K562 (cell line): ENCODE results near the gene RDH13. TPM values are rescaled to one million over a fixed set of nuclear protein-coding genes. Genes with fewer than 3 reads are reported as not detected.

Experiments used
- ADNP ChIP-seq: fragments of 200-800 bp; sonication (Bioruptor generic); IDR thresholded peaks from 2 replicates; pipeline ENCODE4 v1.6.1; 2016; ENCODE audit warnings: missing genetic modification characterization, missing compliant biosample characterization
- ARHGAP35 ChIP-seq: fragments of 450-650 bp; IDR thresholded peaks from 2 replicates; pipeline ENCODE4 v1.6.1; 2018; ENCODE audit not compliant: partially characterized antibody
- CBX2 ChIP-seq: fragments of 200-600 bp; sonication (generic); IDR thresholded peaks from one replicate; pipeline ENCODE4 v1.6.1; 2012; ENCODE audit warnings: mild to moderate bottlenecking, low read length, inconsistent platforms; ENCODE audit not compliant: insufficient read depth, poor library complexity, severe bottlenecking
- EP400 ChIP-seq: fragments of 450-650 bp; IDR thresholded peaks from 2 replicates; pipeline ENCODE4 v1.6.1; 2017; ENCODE audit warnings: antibody characterized with exemption, mild to moderate bottlenecking, moderate library complexity
- FOXJ3 ChIP-seq: sonication (generic); formaldehyde crosslinking; IDR thresholded peaks from 2 replicates; pipeline ENCODE4 v1.4.0; 2020; ENCODE audit warnings: mild to moderate bottlenecking, missing genetic modification reagents
- GTF3C2 ChIP-seq: IDR thresholded peaks from 3 replicates; pipeline ENCODE4 v1.6.1; 2011; ENCODE audit warnings: borderline replicate concordance, mild to moderate bottlenecking, moderate library complexity; ENCODE audit not compliant: insufficient read length; ENCODE audit errors: extremely low read depth
- HSF4 ChIP-seq: fragments of 250-450 bp; sonication (Bioruptor Pico); IDR thresholded peaks from 2 replicates; pipeline ENCODE4 v2.1.2; 2022; ENCODE audit warnings: mild to moderate bottlenecking, moderate library complexity, borderline replicate concordance
- NR2F6 ChIP-seq: fragments of 450-650 bp; formaldehyde crosslinking; IDR thresholded peaks from 2 replicates; pipeline ENCODE4 v1.4.0; 2020; ENCODE audit warnings: mild to moderate bottlenecking
- PRMT5 ChIP-seq: sonication (generic); formaldehyde crosslinking; IDR thresholded peaks from 2 replicates; pipeline ENCODE4 v1.5.0; 2020; ENCODE audit warnings: missing genetic modification reagents
- SIN3B ChIP-seq: fragments of 450-650 bp; IDR thresholded peaks from 2 replicates; pipeline ENCODE4 v1.6.1; 2017; ENCODE audit warnings: low read depth, mild to moderate bottlenecking, moderate library complexity
- SNIP1 ChIP-seq: fragments of 450-650 bp; IDR thresholded peaks from 2 replicates; pipeline ENCODE4 v1.7.1; 2017; ENCODE audit warnings: low read depth, mild to moderate bottlenecking
- SREBF1 ChIP-seq: fragments of 150-350 bp; IDR thresholded peaks from 2 replicates; pipeline ENCODE4 v1.6.1; 2014; ENCODE audit warnings: antibody characterized with exemption, low read depth, low read length, borderline replicate concordance
- ZNF318 ChIP-seq, 2 experiments: fragments of 450-650 bp; IDR thresholded peaks; 2 replicates each; pipeline ENCODE4 v1.6.1; 2016; ENCODE audit warnings: mild to moderate bottlenecking in 2 of 2, borderline replicate concordance in 1 of 2, low read depth in 1 of 2, moderate library complexity in 1 of 2
- ZNF57 ChIP-seq: fragments of 450-650 bp; formaldehyde crosslinking; IDR thresholded peaks from 2 replicates; pipeline ENCODE4 v1.4.0; 2020; ENCODE audit warnings: mild to moderate bottlenecking, moderate library complexity
- polyA plus RNA-seq, 8 experiments: library from polyadenylated mRNA; depleted of rRNA in 4 of 8; stranded (reverse) in 5 of 8; unstranded in 3 of 8; fragments of >200 nt; fragmentation: Nextera tagmentation in 2 of 8; fragmentation: Illumina TruSeq in 1 of 8; extraction: Ambion mirVana in 2 of 8; extraction: Trizol in 1 of 8; gene quantifications; 2 replicates each; pipeline versions ENCODE4 v1.2.1 to v1.2.3, GENCODE V29; 2011 to 2014; ENCODE audit warnings: inconsistent platforms in 1 of 8, missing spikeins in 1 of 8
- total RNA-seq, 7 experiments: library from RNA; depleted of rRNA in 6 of 7; stranded (reverse); fragments of >200 nt in 6 of 7; fragmentation: Illumina TruSeq in 2 of 7; extraction: Trizol in 2 of 7; gene quantifications; 2 replicates each; pipeline versions ENCODE4 v1.2.1 to v1.2.3, GENCODE V29; 2011 to 2021; ENCODE audit warnings: low replicate concordance in 1 of 7

RDH13 gene
- total and polyA plus RNA-seq, 9 of the 15 experiments (the other 6 are each of a cell fraction or from before 2014, with no cell fraction given), result 7.5 to 70.3 (median 39.5) TPM

GRCh38 chr19:55076321-55076720, 13.4 kb upstream of the RDH13 start (continued):
- TF ChIP-seq ZNF318 (IDR thresholded peaks at IDR 0.05; ENCODE audit: borderline replicate concordance in 1 of 2, low read depth in 1 of 2) (no peak), PRMT5 (no peak), ADNP (tag) (no peak), NR2F6 (CRISPR knock-in tag) (no peak), CBX2 (no peak), HSF4 (CRISPR knock-in tag) (no peak), ZNF57 (CRISPR knock-in tag) (no peak), SREBF1 (no peak), ARHGAP35 (no peak), GTF3C2 (no peak), SNIP1 (no peak), EP400 (no peak), SIN3B (no peak), FOXJ3 (CRISPR knock-in tag) (no peak)
